H9 (cell line): ENCODE data around the gene SETD1A. TPM values are rescaled to one million over a fixed set of nuclear protein-coding genes. Genes with fewer than 3 reads are reported as not detected.

Source experiments
- DNase-seq: peaks from one replicate; pipeline ENCODE4 v3.0.0-alpha.2; 2017
- H2AFZ ChIP-seq: one replicate; pipeline ENCODE4 v1.6.1; 2013; ENCODE audit warnings: mild to moderate bottlenecking, low read length, control low read depth, moderate library complexity
- H2AK5ac ChIP-seq: 2 replicates; pipeline ENCODE4 v1.6.1; 2013; ENCODE audit warnings: low read length, control low read depth, mixed read lengths; ENCODE audit not compliant: insufficient read length
- H2BK120ac ChIP-seq: one replicate; pipeline ENCODE4 v1.6.1; 2013; ENCODE audit warnings: low read depth, mild to moderate bottlenecking, low read length, control low read depth, inconsistent platforms; ENCODE audit not compliant: poor library complexity, severe bottlenecking
- H2BK12ac ChIP-seq: 2 replicates; pipeline ENCODE4 v1.6.1; 2013; ENCODE audit warnings: low read length, control low read depth, mixed read lengths, low read depth; ENCODE audit not compliant: insufficient read length
- H2BK15ac ChIP-seq: 2 replicates; pipeline ENCODE4 v1.6.1; 2013; ENCODE audit warnings: low read depth, low read length, control low read depth
- H2BK20ac ChIP-seq: one replicate; pipeline ENCODE4 v1.6.1; 2013; ENCODE audit warnings: low read depth, mild to moderate bottlenecking, low read length, control low read depth, inconsistent platforms; ENCODE audit not compliant: poor library complexity, severe bottlenecking
- H2BK5ac ChIP-seq: 2 replicates; pipeline ENCODE4 v1.6.1; 2013; ENCODE audit warnings: low read length, control low read depth, mixed read lengths; ENCODE audit not compliant: insufficient read length
- H3K14ac ChIP-seq: 2 replicates; pipeline ENCODE4 v1.6.1; 2013; ENCODE audit warnings: low read length, control low read depth; ENCODE audit not compliant: insufficient read depth
- H3K18ac ChIP-seq: 2 replicates; pipeline ENCODE4 v1.6.1; 2013; ENCODE audit warnings: low read depth, mild to moderate bottlenecking, mixed read lengths, low read length, control low read depth; ENCODE audit not compliant: insufficient read length
- H3K23ac ChIP-seq: 2 replicates; pipeline ENCODE4 v1.6.1; 2013; ENCODE audit warnings: low read length, control low read depth, mixed read lengths, low read depth; ENCODE audit not compliant: insufficient read length
- H3K23me2 ChIP-seq: 2 replicates; pipeline ENCODE4 v1.6.1; 2013; ENCODE audit warnings: low read depth, mild to moderate bottlenecking, mixed read lengths, low read length, control low read depth; ENCODE audit not compliant: insufficient read length, poor library complexity, severe bottlenecking
- H3K27ac ChIP-seq: 2 replicates; pipeline ENCODE4 v1.5.1; 2013; ENCODE audit warnings: low read length, control low read depth, mixed read lengths, low read depth; ENCODE audit not compliant: insufficient read length
- H3K27me3 ChIP-seq: 2 replicates; pipeline ENCODE4 v1.6.1; 2013; ENCODE audit warnings: low read length, control low read depth, inconsistent platforms; ENCODE audit not compliant: insufficient read depth
- H3K4ac ChIP-seq: 2 replicates; pipeline ENCODE4 v1.6.1; 2013; ENCODE audit warnings: low read depth, mild to moderate bottlenecking, control low read depth, inconsistent platforms, low read length, moderate library complexity
- H3K4me1 ChIP-seq: 2 replicates; pipeline ENCODE4 v1.6.1; 2013; ENCODE audit warnings: low read length, control low read depth, inconsistent platforms; ENCODE audit not compliant: insufficient read depth
- H3K4me2 ChIP-seq: 2 replicates; pipeline ENCODE4 v1.6.1; 2013; ENCODE audit warnings: low read length, control low read depth, mixed read lengths; ENCODE audit not compliant: insufficient read length, insufficient read depth
- H3K56ac ChIP-seq: 2 replicates; pipeline ENCODE4 v1.6.1; 2013; ENCODE audit warnings: low read depth, mild to moderate bottlenecking, mixed read lengths, low read length, control low read depth; ENCODE audit not compliant: insufficient read length
- H3K79me1 ChIP-seq: 2 replicates; pipeline ENCODE4 v1.6.1; 2013; ENCODE audit warnings: low read depth, mild to moderate bottlenecking, moderate library complexity, low read length, control low read depth, inconsistent platforms; ENCODE audit not compliant: insufficient read depth, poor library complexity, severe bottlenecking
- H3K79me2 ChIP-seq: 2 replicates; pipeline ENCODE4 v1.6.1; 2013; ENCODE audit warnings: low read length, control low read depth, inconsistent platforms; ENCODE audit not compliant: insufficient read depth
- H3K9ac ChIP-seq: 2 replicates; pipeline ENCODE4 v1.6.1; 2013; ENCODE audit warnings: low read length, control low read depth, mixed read lengths; ENCODE audit not compliant: insufficient read length; ENCODE audit errors: extremely low read depth
- H3K9me3 ChIP-seq: one replicate; pipeline ENCODE4 v1.6.1; 2013; ENCODE audit warnings: low read depth, low read length, inconsistent platforms; ENCODE audit not compliant: control insufficient read depth
- H3T11ph ChIP-seq: one replicate; pipeline ENCODE4 v1.6.1; 2013; ENCODE audit warnings: mild to moderate bottlenecking, low read length, control low read depth, inconsistent platforms
- H4K20me1 ChIP-seq: one replicate; pipeline ENCODE4 v1.6.1; 2013; ENCODE audit not compliant: control insufficient read depth, insufficient read length, insufficient read depth
- H4K5ac ChIP-seq: 2 replicates; pipeline ENCODE4 v1.6.1; 2013; ENCODE audit warnings: low read depth, mild to moderate bottlenecking, mixed read lengths, low read length, control low read depth; ENCODE audit not compliant: insufficient read length
- H4K8ac ChIP-seq: replicated peaks from 2 replicates; pipeline ENCODE4 v1.6.1; 2013; ENCODE audit warnings: low read length, control low read depth, mixed read lengths, low read depth; ENCODE audit not compliant: insufficient read length
- H4K91ac ChIP-seq: 2 replicates; pipeline ENCODE4 v1.6.1; 2013; ENCODE audit warnings: low read depth, mild to moderate bottlenecking, moderate library complexity, mixed read lengths, low read length, control low read depth; ENCODE audit not compliant: insufficient read length
- H3K27ac Mint-ChIP-seq, 3 experiments: 2 replicates in 2 of 3; 3 replicates in 1 of 3; pipeline ENCODE4 v1.8.0; 2020 to 2021; ENCODE audit warnings: mixed read lengths in 3 of 3, mild to moderate bottlenecking in 1 of 3, moderate library complexity in 1 of 3
- H3K27me3 Mint-ChIP-seq: 2 replicates; pipeline ENCODE4 v1.8.0; 2021; ENCODE audit warnings: low read depth, mild to moderate bottlenecking, moderate library complexity, mixed read lengths
- H3K36me3 Mint-ChIP-seq, 3 experiments: 2 replicates in 2 of 3; 3 replicates in 1 of 3; pipeline ENCODE4 v1.8.0; 2020 to 2021; ENCODE audit warnings: low read depth in 3 of 3, mixed read lengths in 3 of 3; ENCODE audit not compliant: insufficient read depth in 1 of 3
- H3K4me1 Mint-ChIP-seq, 2 experiments: 2 replicates each; pipeline ENCODE4 v1.8.0; 2020; ENCODE audit warnings: mixed read lengths in 2 of 2
- H3K4me3 Mint-ChIP-seq, 2 experiments: 2 replicates in 1 of 2; 3 replicates in 1 of 2; pipeline ENCODE4 v1.8.0; 2020 to 2021; ENCODE audit warnings: mild to moderate bottlenecking in 2 of 2, mixed read lengths in 2 of 2, moderate library complexity in 1 of 2
- H3K9me3 Mint-ChIP-seq, 2 experiments: 2 replicates in 1 of 2; 3 replicates in 1 of 2; pipeline ENCODE4 v1.8.0; 2020; ENCODE audit warnings: mild to moderate bottlenecking in 2 of 2, mixed read lengths in 2 of 2, moderate library complexity in 1 of 2
- CTCF ChIP-seq: fragments of 200-600 bp; sonication (generic); conservative IDR thresholded peaks from 3 replicates; pipeline ENCODE4 v1.8.0; 2021; ENCODE audit warnings: antibody characterized with exemption, mild to moderate bottlenecking
- WGBS: extraction: QIAGEN DNeasy Blood & Tissue Kit; methylation state at CpG from one replicate; pipeline ENCODE4 v1.1.7; 2013; ENCODE audit warnings: missing lambda C conversion rate, low lambda C conversion rate, mixed read lengths; ENCODE audit not compliant: insufficient read length; ENCODE audit errors: extremely low coverage; 5-methylcytosine and 5-hydroxymethylcytosine counted together
- total RNA-seq: library from RNA; stranded (reverse); gene quantifications from 2 replicates; pipeline ENCODE4 v1.2.1, GENCODE V29; 2021

SETD1A gene
- total RNA-seq, 1 experiment from 2014 or later = 36.9 TPM

GRCh38 chr16:30946671-30947540 lies 10.6 kb upstream of the SETD1A start:
- Mint-ChIP-seq H3K27me3 (no peaks in the 10 kb centered on the region), H3K9me3 (no peaks in the 10 kb centered on the region; a peak in 1 of 5 replicates), H3K27ac (peak overlapping the region; percentile 79 to 98 (median 92); a peak in 5 of 7 replicates), H3K4me3 (peak overlapping the region; percentile 24 to 49; a peak in 4 of 5 replicates), H3K36me3 (peaks cover 21 to 43% (median 34%) of the 10 kb centered on the region in 3 experiments; a peak in 6 of 7 replicates), H3K4me1 (peaks cover 32 to 33% of the 10 kb centered on the region in 2 experiments)
- Histone ChIP-seq H3K18ac (no peak overlapping the region), H3K4me2 (peak overlapping the region; percentile 3), H3K27me3 (no peaks in the 10 kb centered on the region), H3K27ac (no peak overlapping the region), H4K20me1 (no peaks in the 10 kb centered on the region), H3T11ph (no peak overlapping the region), H4K5ac (no peak overlapping the region), H2BK15ac (no peak overlapping the region), H4K8ac (no peak overlapping the region), H2BK120ac (no peak overlapping the region), H3K79me2 (no peaks in the 10 kb centered on the region), H3K23me2 (peaks cover 11% of the 10 kb centered on the region), H2AFZ (no peak overlapping the region), H2BK20ac (no peak overlapping the region), H2BK5ac (no peak overlapping the region), H3K4me1 (peaks cover 2% of the 10 kb centered on the region; the same call in 1 of the 2 replicates), H2AK5ac (no peak overlapping the region), H3K14ac (peak overlapping the region; percentile 32; the same call in 1 of the 2 replicates), H3K23ac (no peak overlapping the region), H3K79me1 (no peaks in the 10 kb centered on the region), H3K9me3 (no peaks in the 10 kb centered on the region), H3K4ac (no peak overlapping the region), H2BK12ac (no peak overlapping the region), H4K91ac (no peak overlapping the region), H3K9ac (no peak overlapping the region), H3K56ac (no peak overlapping the region)
- no CpG with 5 or more reads among the region's 38 CpGs for WGBS
- no peak for TF ChIP-seq CTCF
- peak; percentile 44 for DNase-seq
